Gastrocnemius medialis (tissue), 4 donors: ENCODE data around the gene PLA2G3. TPM values are rescaled to one million over a fixed set of nuclear protein-coding genes. Genes with fewer than 3 reads are reported as not detected.

Source experiments
- ATAC-seq, 2 donors: fragments of 150-250 bp; one replicate each; pipeline ENCODE4 v1.9.1; 2016
- DNase-seq, 2 donors: peaks; one replicate each; pipeline ENCODE4 v3.0.0-alpha.2; 2019
- H3K27ac ChIP-seq, 4 donors: fragments of 200-600 bp; sonication (generic); 1 replicate in 1 of 4; 2 replicates in 3 of 4; pipeline ENCODE4 v1.5.1; 2016 to 2018; ENCODE audit warnings: mild to moderate bottlenecking in 2 of 4, moderate library complexity in 1 of 4
- H3K27me3 ChIP-seq, 3 donors: fragments of 200-600 bp; sonication (generic) in 2 of 3; 1 replicate in 1 of 3; 2 replicates in 2 of 3; pipeline versions ENCODE4 v1.5.1 to v1.6.0; 2016 to 2019; ENCODE audit warnings: mild to moderate bottlenecking in 1 of 3, moderate library complexity in 1 of 3
- H3K36me3 ChIP-seq, 2 donors: fragments of 200-600 bp; sonication (generic) in 1 of 2; one replicate each; pipeline ENCODE4 v1.5.1; 2017 to 2018
- H3K4me1 ChIP-seq, 2 donors: fragments of 200-600 bp; sonication (generic) in 1 of 2; one replicate each; pipeline ENCODE4 v1.5.1; 2016 to 2017; ENCODE audit warnings: mild to moderate bottlenecking in 2 of 2
- H3K4me3 ChIP-seq, 4 donors: fragments of 200-600 bp; sonication (generic) in 3 of 4; 1 replicate in 1 of 4; 2 replicates in 3 of 4; pipeline ENCODE4 v1.5.1; 2016 to 2019; ENCODE audit warnings: mild to moderate bottlenecking in 2 of 4
- H3K9me3 ChIP-seq, 3 donors: fragments of 200-600 bp; sonication (generic) in 2 of 3; 1 replicate in 1 of 3; 2 replicates in 2 of 3; pipeline ENCODE4 v1.5.1; 2016 to 2019
- CTCF ChIP-seq, 5 experiments: fragments of 450-650 bp in 3 of 5; fragments of 200-600 bp in 2 of 5; sonication (generic) in 2 of 5; IDR thresholded peaks in 4 of 5; conservative IDR thresholded peaks in 1 of 5; 1 replicate in 4 of 5; 2 replicates in 1 of 5; pipeline ENCODE4 v1.5.1; 2016 to 2019; ENCODE audit warnings: antibody characterized with exemption in 5 of 5, mild to moderate bottlenecking in 3 of 5, moderate library complexity in 3 of 5
- POLR2A ChIP-seq, 2 donors: fragments of 450-650 bp; IDR thresholded peaks; one replicate each; pipeline ENCODE4 v1.6.1; 2017; ENCODE audit warnings: antibody characterized with exemption in 2 of 2, mild to moderate bottlenecking in 2 of 2, moderate library complexity in 2 of 2
- in situ Hi-C, 4 donors: fragments of 200-750 bp; cut with MboI; loops; one replicate each; pipeline versions ENCODE4 v1.15.0 to v1.8.0; 2017; ENCODE audit warnings: low sequenced_read_pairs in 4 of 4
- intact Hi-C: fragments of 100-400 bp; cut with DNase I; formaldehyde crosslinking; loops from one replicate; pipeline ENCODE4 v1.15.1; 2023; ENCODE audit warnings: low total_unique reads
- total RNA-seq, 4 donors: library from RNA; depleted of rRNA; stranded (reverse); fragments of >200 nt; gene quantifications; one replicate each; pipeline versions ENCODE4 v1.1.0 to v1.2.3, GENCODE V29; 2016

PLA2G3 gene
- total RNA-seq, 4 donors from 2014 or later, result not detected

GRCh38 chr22:31102441-31103081 lies 37.7 kb downstream of the PLA2G3 start:
- no peaks in the 10 kb centered on the region for H3K27me3 ChIP-seq
- H3K36me3 ChIP-seq, result peaks cover 0 to 37% of the 10 kb centered on the region in 2 donors
- in situ Hi-C loops, result no loop called here
- H3K4me3 ChIP-seq, result no peak overlapping the region
- DNase-seq (peak; percentile 94), ATAC-seq (peak; percentile 83 to 85)
- H3K4me1 ChIP-seq, result peaks cover 45 to 56% of the 10 kb centered on the region in 2 donors
- no peaks in the 10 kb centered on the region for H3K9me3 ChIP-seq
- no peak for TF ChIP-seq CTCF (IDR thresholded peaks at IDR 0.05 in 4 of 5, conservative IDR thresholded peaks at IDR 0.05 in 1 of 5)
- TF ChIP-seq POLR2A (IDR thresholded peaks at IDR 0.05), result peak; percentile 14 to 54
- intact Hi-C loops, result loop anchor here (1.0 to 5.0 kb wide), 2 partner anchors 9 to 190 kb away; partner anchors contain the start of gene PIK3IP1
- peak overlapping the region; percentile 93 to 98 (median 96) for H3K27ac ChIP-seq

GRCh38 chr22:31100762-31101525 lies 39.4 kb downstream of the PLA2G3 start:
- DNase-seq (no peak), ATAC-seq (no peak)
- no peak overlapping the region for H3K4me3 ChIP-seq
- H3K4me1 ChIP-seq, result peaks cover 44 to 46% of the 10 kb centered on the region in 2 donors
- intact Hi-C loops, result loop anchor here (5.0 kb wide), 1 partner anchor 191 kb away; the partner anchor contains the start of gene PIK3IP1
- H3K36me3 ChIP-seq, result peaks cover 0 to 51% of the 10 kb centered on the region in 2 donors
- no peak for TF ChIP-seq CTCF (IDR thresholded peaks at IDR 0.05 in 4 of 5, conservative IDR thresholded peaks at IDR 0.05 in 1 of 5)
- no peak for TF ChIP-seq POLR2A (IDR thresholded peaks at IDR 0.05)
- H3K9me3 ChIP-seq, result no peaks in the 10 kb centered on the region
- in situ Hi-C loops, result no loop called here
- H3K27me3 ChIP-seq, result no peaks in the 10 kb centered on the region
- H3K27ac ChIP-seq, result peak overlapping the region; percentile 93 to 98 (median 96)

- DNase-seq (peak in 1 of 2 donors; percentile 12), ATAC-seq (no peak)
- H3K36me3 ChIP-seq, result peaks cover 0 to 57% of the 10 kb centered on the region in 2 donors
- no peaks in the 10 kb centered on the region for H3K27me3 ChIP-seq
- H3K4me3 ChIP-seq, result no peak overlapping the region
- TF ChIP-seq POLR2A (IDR thresholded peaks at IDR 0.05) (no peak), CTCF (IDR thresholded peaks at IDR 0.05 in 4 of 5, conservative IDR thresholded peaks at IDR 0.05 in 1 of 5) (no peak)
- in situ Hi-C loops, result loop anchor here in 1 of 4 donors (10.0 kb wide), 1 partner anchor 135 kb away; no protein-coding TSS in a partner anchor
- peak overlapping the region; percentile 93 to 98 (median 96) for H3K27ac ChIP-seq
- intact Hi-C loops, result loop anchor here (5.0 kb wide), 1 partner anchor 192 kb away; the partner anchor contains the start of gene PIK3IP1
- peaks cover 41 to 55% of the 10 kb centered on the region in 2 donors for H3K4me1 ChIP-seq
- H3K9me3 ChIP-seq, result no peaks in the 10 kb centered on the region
Measured at GRCh38 chr22:31099841-31100761, 40.2 kb downstream of the PLA2G3 start.

GRCh38 chr22:31099386-31099785 lies 40.9 kb downstream of the PLA2G3 start:
- Histone ChIP-seq H3K27me3 (no peaks in the 10 kb centered on the region), H3K9me3 (no peaks in the 10 kb centered on the region), H3K4me3 (no peak overlapping the region), H3K36me3 (peaks cover 0 to 57% of the 10 kb centered on the region in 2 donors), H3K4me1 (peaks cover 48 to 62% of the 10 kb centered on the region in 2 donors), H3K27ac (peak overlapping the region; percentile 93 to 98 (median 96))
- intact Hi-C loops (no loop called here), in situ Hi-C loops (loop anchor here in 1 of 4 donors (10.0 kb wide), 1 partner anchor 135 kb away; no protein-coding TSS in a partner anchor)
- DNase-seq, result peak in 1 of 2 donors; percentile 56
- TF ChIP-seq POLR2A (IDR thresholded peaks at IDR 0.05) (no peak), CTCF (IDR thresholded peaks at IDR 0.05 in 4 of 5, conservative IDR thresholded peaks at IDR 0.05 in 1 of 5) (no peak)
- peak; percentile 35 to 66 for ATAC-seq
